ENCODE results near the gene PHYH. TPM values are rescaled to one million over a fixed set of nuclear protein-coding genes. Genes with fewer than 3 reads are reported as not detected.

Gene PHYH
- total RNA-seq, 4 donors from 2014 or later = 21.9 to 54.1 (median 35.9) TPM

GRCh38 chr10:13309792-13310191 is 9.9 kb upstream of the PHYH start:
- DNase-seq (ENCODE audit: low spot score) = no peak
- TF ChIP-seq CTCF (IDR thresholded peaks at IDR 0.05) = no peak
- ATAC-seq (ENCODE audit: low FRiP score) = no peak

- ATAC-seq (ENCODE audit: low FRiP score) (no peak), DNase-seq (ENCODE audit: low spot score) (no peak)
- no peak for TF ChIP-seq CTCF (IDR thresholded peaks at IDR 0.05)
Measured at GRCh38 chr10:13308096-13308495, 8.2 kb upstream of the PHYH start.

- TF ChIP-seq CTCF (IDR thresholded peaks at IDR 0.05) = no peak
- DNase-seq (ENCODE audit: low spot score) = no peak
Measured at GRCh38 chr10:13306103-13306502, 6.2 kb upstream of the PHYH start.

GRCh38 chr10:13302821-13303555 is 3.1 kb upstream of the PHYH start:
- ATAC-seq (ENCODE audit: low FRiP score) (no peak), DNase-seq (ENCODE audit: low spot score) (no peak)
- TF ChIP-seq CTCF (IDR thresholded peaks at IDR 0.05) = no peak

More at GRCh38 chr10:13306103-13306502, 6.2 kb upstream of the PHYH start:
- no peak for ATAC-seq (ENCODE audit: low FRiP score)

- no peak for ATAC-seq (ENCODE audit: low FRiP score)
- no peak for TF ChIP-seq CTCF (IDR thresholded peaks at IDR 0.05)
- DNase-seq (ENCODE audit: low spot score) = no peak
Measured at GRCh38 chr10:13298748-13299436, 972 bp downstream of the PHYH start.

GRCh38 chr10:13296476-13296875 is 3.4 kb downstream of the PHYH start:
- DNase-seq (ENCODE audit: low spot score) (no peak), ATAC-seq (ENCODE audit: low FRiP score) (no peak)

More at GRCh38 chr10:13296476-13296875, 3.4 kb downstream of the PHYH start:
- TF ChIP-seq CTCF (IDR thresholded peaks at IDR 0.05) = no peak
